CD4-positive, alpha-beta T cell (primary cell): Measurements from ENCODE around the gene ENTPD6. TPM values are rescaled to one million over a fixed set of nuclear protein-coding genes. Genes with fewer than 3 reads are reported as not detected.

ENCODE experiments used
- ATAC-seq: fragments of 200-7000 bp; cut with Tn5 transposase; one replicate; pipeline ENCODE4 v1.10.0; 2022; ENCODE audit warnings: mild to moderate bottlenecking; ENCODE audit not compliant: poor library complexity
- CTCF ChIA-PET: fragments of 350-600 bp; sonication (Branson Sonifier 250); formaldehyde crosslinking; loops from one replicate; lab custom pipeline; 2021; ENCODE audit warnings: antibody characterized with exemption, inconsistent platforms; lab: Charles Lee
- POLR2A ChIA-PET: fragments of 350-600 bp; sonication (Branson Sonifier 250); formaldehyde crosslinking; loops from one replicate; lab custom pipeline; 2021; ENCODE audit warnings: antibody characterized with exemption, inconsistent platforms; lab: Charles Lee
- DNase-seq, 14 experiments: peaks; one replicate each; pipeline ENCODE4 v3.0.0-alpha.2; 2013 to 2020; ENCODE audit warnings: mixed read lengths in 2 of 14
- H3K27ac ChIP-seq, 2 donors: one replicate each; pipeline versions ENCODE4 v1.5.1 to v1.7.0; 2013; ENCODE audit warnings: low read length in 2 of 2, low read depth in 1 of 2, mild to moderate bottlenecking in 1 of 2
- H3K27me3 ChIP-seq, 2 experiments: 1 replicate in 1 of 2; 2 replicates in 1 of 2; pipeline versions ENCODE4 v1.6.1 to v1.7.0; 2013; ENCODE audit warnings: low read length in 2 of 2, control low read depth in 1 of 2, mild to moderate bottlenecking in 1 of 2, moderate library complexity in 1 of 2; ENCODE audit not compliant: insufficient read depth in 2 of 2, control insufficient read depth in 1 of 2
- H3K36me3 ChIP-seq: one replicate; pipeline ENCODE4 v1.6.1; 2013; ENCODE audit warnings: low read length, control low read depth; ENCODE audit not compliant: insufficient read depth
- H3K4me1 ChIP-seq: one replicate; pipeline ENCODE4 v1.6.1; 2013; ENCODE audit warnings: low read length, control low read depth; ENCODE audit not compliant: insufficient read depth
- H3K4me3 ChIP-seq: one replicate; pipeline ENCODE4 v1.5.1; 2013; ENCODE audit warnings: mild to moderate bottlenecking, low read length, moderate library complexity
- H3K9me3 ChIP-seq, 2 experiments: 1 replicate in 1 of 2; 2 replicates in 1 of 2; pipeline versions ENCODE4 v1.6.1 to v1.7.0; 2013; ENCODE audit warnings: low read length in 2 of 2, mild to moderate bottlenecking in 2 of 2, control low read depth in 1 of 2, moderate library complexity in 1 of 2; ENCODE audit not compliant: control insufficient read depth in 1 of 2, insufficient read depth in 1 of 2
- H3K27ac Mint-ChIP-seq: one replicate; pipeline ENCODE4 v1.8.0; 2020; ENCODE audit warnings: mixed read lengths
- H3K27me3 Mint-ChIP-seq: one replicate; pipeline ENCODE4 v1.8.0; 2021; ENCODE audit warnings: mixed read lengths
- H3K36me3 Mint-ChIP-seq: one replicate; pipeline ENCODE4 v1.8.0; 2021; ENCODE audit warnings: low read depth, mixed read lengths
- H3K4me1 Mint-ChIP-seq: one replicate; pipeline ENCODE4 v1.8.0; 2021; ENCODE audit warnings: low read depth, mixed read lengths
- H3K4me3 Mint-ChIP-seq: one replicate; pipeline ENCODE4 v1.8.0; 2020; ENCODE audit warnings: mild to moderate bottlenecking, mixed read lengths
- H3K9me3 Mint-ChIP-seq: one replicate; pipeline ENCODE4 v1.8.0; 2020; ENCODE audit warnings: mixed read lengths
- intact Hi-C, 2 experiments: fragments of 100-400 bp; cut with DNase I in 1 of 2; cut with micrococcal nuclease in 1 of 2; formaldehyde crosslinking; loops; one replicate each; pipeline versions ENCODE4 v1.15.1 to v1.9.0; 2023 to 2025; cut with DNase I, micrococcal nuclease
- total RNA-seq, 174 experiments: library from RNA in 2 of 174; stranded (reverse) in 2 of 174; gene quantifications; one replicate each; pipeline ENCODE4 v1.2.3 and lab custom pipeline; 2021 to 2026
- TF ChIP-seq, protein P1 (sequence below): fragments of 200-600 bp; IDR thresholded peaks from one replicate; pipeline ENCODE4 v1.8.0; 2022; ENCODE audit warnings: antibody characterized with exemption, mild to moderate bottlenecking

ENTPD6 gene
- total RNA-seq, 2 experiments from 2014 or later: 78.5 to 85.1 TPM

DNA sequence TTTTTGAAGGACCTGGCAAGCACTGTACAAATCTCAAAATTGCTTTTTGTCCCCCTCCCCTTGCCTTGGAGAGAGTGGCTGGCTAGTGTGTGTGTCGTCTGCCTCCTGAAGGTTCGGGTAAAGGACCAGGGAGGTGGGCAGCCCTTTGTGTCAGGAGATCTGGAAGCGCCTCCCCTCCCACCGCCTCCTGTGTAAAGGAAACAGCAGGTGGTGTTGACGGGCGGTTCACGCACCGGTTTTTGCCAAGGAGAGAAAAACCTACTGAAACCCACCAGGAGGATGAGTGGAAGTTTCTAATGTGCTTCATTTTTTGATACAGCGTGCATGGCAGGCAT is 1.2 kb downstream of the ENTPD6 start:
- Mint-ChIP-seq H3K36me3 (no peaks in the 10 kb centered on the region), H3K27ac (peak overlapping the region; percentile 93), H3K4me3 (peak overlapping the region; percentile 89), H3K4me1 (peaks cover 62% of the 10 kb centered on the region), H3K9me3 (no peaks in the 10 kb centered on the region), H3K27me3 (no peaks in the 10 kb centered on the region)
- Histone ChIP-seq H3K4me3 (peak overlapping the region; percentile 97), H3K9me3 (no peaks in the 10 kb centered on the region), H3K36me3 (no peaks in the 10 kb centered on the region), H3K27ac (peak overlapping the region; percentile 31 to 83), H3K27me3 (no peaks in the 10 kb centered on the region), H3K4me1 (peaks cover 42% of the 10 kb centered on the region)
- TF ChIP-seq, protein P1, sequence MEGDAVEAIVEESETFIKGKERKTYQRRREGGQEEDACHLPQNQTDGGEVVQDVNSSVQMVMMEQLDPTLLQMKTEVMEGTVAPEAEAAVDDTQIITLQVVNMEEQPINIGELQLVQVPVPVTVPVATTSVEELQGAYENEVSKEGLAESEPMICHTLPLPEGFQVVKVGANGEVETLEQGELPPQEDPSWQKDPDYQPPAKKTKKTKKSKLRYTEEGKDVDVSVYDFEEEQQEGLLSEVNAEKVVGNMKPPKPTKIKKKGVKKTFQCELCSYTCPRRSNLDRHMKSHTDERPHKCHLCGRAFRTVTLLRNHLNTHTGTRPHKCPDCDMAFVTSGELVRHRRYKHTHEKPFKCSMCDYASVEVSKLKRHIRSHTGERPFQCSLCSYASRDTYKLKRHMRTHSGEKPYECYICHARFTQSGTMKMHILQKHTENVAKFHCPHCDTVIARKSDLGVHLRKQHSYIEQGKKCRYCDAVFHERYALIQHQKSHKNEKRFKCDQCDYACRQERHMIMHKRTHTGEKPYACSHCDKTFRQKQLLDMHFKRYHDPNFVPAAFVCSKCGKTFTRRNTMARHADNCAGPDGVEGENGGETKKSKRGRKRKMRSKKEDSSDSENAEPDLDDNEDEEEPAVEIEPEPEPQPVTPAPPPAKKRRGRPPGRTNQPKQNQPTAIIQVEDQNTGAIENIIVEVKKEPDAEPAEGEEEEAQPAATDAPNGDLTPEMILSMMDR: no peak
- intact Hi-C loops: loop anchor here (1.0 to 10.0 kb wide), 10 partner anchors 51 to 1839 kb away; partner anchors contain the start of genes APMAP (in 1 of the 2), NANP (in 1 of the 2), PYGB (in 1 of the 2) and VSX1 (in 1 of the 2)
- DNase-seq (peak in 3 of 14 experiments; percentile 14 to 32 (median 23)), ATAC-seq (no peak)
- ChIA-PET POLR2A (interaction anchor here (1.0 to 3.0 kb wide), 6 partner anchors 27 to 211 kb away, joined by 3 to 34 read pairs (median 13); partner anchors contain the start of genes ACSS1, GINS1 and PYGB), CTCF (interaction anchor here (2.1 kb wide), 1 partner anchor 51 kb away, joined by 8 read pairs; the partner anchor contains the start of gene PYGB)

- Histone ChIP-seq H3K9me3 (no peaks in the 10 kb centered on the region), H3K36me3 (no peaks in the 10 kb centered on the region), H3K4me1 (peaks cover 42% of the 10 kb centered on the region), H3K27me3 (no peaks in the 10 kb centered on the region), H3K4me3 (peak overlapping the region; percentile 97), H3K27ac (peak overlapping the region; percentile 31 to 46)
- intact Hi-C loops: loop anchor here (2.0 to 10.0 kb wide), 9 partner anchors 50 to 1840 kb away; partner anchors contain the start of genes APMAP (in 1 of the 2), NANP (in 1 of the 2), PYGB (in 1 of the 2) and VSX1 (in 1 of the 2)
- peak overlapping the region; percentile 93 for H3K27ac Mint-ChIP-seq
- H3K27me3 Mint-ChIP-seq: no peaks in the 10 kb centered on the region
- ChIA-PET POLR2A (interaction anchor here (1.0 to 2.9 kb wide), 3 partner anchors 26 to 140 kb away, joined by 3 to 34 read pairs (median 3); partner anchors contain the start of gene ACSS1), CTCF (interaction anchor here (2.1 kb wide), 1 partner anchor 50 kb away, joined by 8 read pairs; the partner anchor contains the start of gene PYGB)
- ATAC-seq (peak; percentile 42), DNase-seq (peak in 7 of 14 experiments; percentile 15 to 63 (median 42))
- peak overlapping the region; percentile 89 for H3K4me3 Mint-ChIP-seq
- H3K36me3 Mint-ChIP-seq: no peaks in the 10 kb centered on the region
- TF ChIP-seq, protein P1: no peak
- peaks cover 66% of the 10 kb centered on the region for H3K4me1 Mint-ChIP-seq
- no peaks in the 10 kb centered on the region for H3K9me3 Mint-ChIP-seq
These were observed 1.8 kb downstream of the ENTPD6 start for GRCh38 chr20:25197183-25197869.

DNA sequence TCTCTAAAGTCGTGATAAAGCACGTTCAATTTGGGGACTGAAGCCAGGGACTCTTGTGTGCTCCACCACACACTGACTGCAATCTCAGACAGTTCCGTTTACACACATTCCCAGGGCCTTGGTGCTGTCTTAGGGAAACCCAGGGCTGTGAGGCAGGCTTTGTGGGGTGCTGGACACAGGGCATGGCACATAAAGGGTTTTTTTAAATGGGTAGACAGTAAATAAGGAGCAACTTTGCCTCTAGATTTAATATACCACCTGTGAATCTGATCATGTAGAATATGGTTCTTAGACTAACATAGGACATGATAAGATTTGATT is 2.3 kb downstream of the ENTPD6 start:
- no peak overlapping the region for H3K4me3 ChIP-seq
- TF ChIP-seq, protein P1: no peak
- Mint-ChIP-seq H3K27me3 (no peaks in the 10 kb centered on the region), H3K4me1 (peaks cover 71% of the 10 kb centered on the region), H3K9me3 (no peaks in the 10 kb centered on the region), H3K36me3 (peaks cover under 1% of the 10 kb centered on the region), H3K27ac (peak overlapping the region; percentile 93), H3K4me3 (peak overlapping the region; percentile 89)
- POLR2A ChIA-PET: no interaction called here
- peak overlapping the region in 1 of 2 donors; percentile 46 for H3K27ac ChIP-seq
- no peaks in the 10 kb centered on the region for H3K27me3 ChIP-seq
- H3K36me3 ChIP-seq: no peaks in the 10 kb centered on the region
- ATAC-seq (no peak), DNase-seq (no peak)
- intact Hi-C loops: loop anchor here (2.0 to 10.0 kb wide), 9 partner anchors 49 to 1841 kb away; partner anchors contain the start of genes APMAP (in 1 of the 2), NANP (in 1 of the 2), PYGB (in 1 of the 2) and VSX1 (in 1 of the 2)
- CTCF ChIA-PET: interaction anchor here (0.7 kb wide), 1 partner anchor 49 kb away, joined by 3 read pairs; no protein-coding TSS in a partner anchor
- H3K9me3 ChIP-seq: no peaks in the 10 kb centered on the region
- peaks cover 42% of the 10 kb centered on the region for H3K4me1 ChIP-seq
